Measurements from ENCODE around the gene DDX59. TPM values are rescaled to one million over a fixed set of nuclear protein-coding genes. Genes with fewer than 3 reads are reported as not detected.

DDX59 gene
- total and polyA plus RNA-seq, 4 donors: 17.3 to 32.0 (median 25.2) TPM

- no peak for TF ChIP-seq CTCF (IDR thresholded peaks at IDR 0.05; ENCODE audit: control extremely low read depth, extremely low read depth)
- Histone ChIP-seq H3K4me1 (ENCODE audit: control insufficient read depth in 5 of 5, insufficient read depth in 5 of 5, low read length in 5 of 5) (no peaks in the 10 kb centered on the region), H3K36me3 (ENCODE audit: control insufficient read depth in 4 of 4, insufficient read depth in 4 of 4, low read length in 4 of 4) (no peaks in the 10 kb centered on the region), H3K4me3 (no peak overlapping the region), H3K27ac (ENCODE audit: low read depth in 1 of 2, low read length in 1 of 2) (no peak overlapping the region), H3K9me3 (ENCODE audit: control insufficient read depth in 4 of 4, insufficient read depth in 3 of 4, low read length in 3 of 4) (no peaks in the 10 kb centered on the region), H3K9ac (ENCODE audit: insufficient read depth in 1 of 2, low read length in 2 of 2) (no peak overlapping the region), H3K27me3 (ENCODE audit: control insufficient read depth in 3 of 3, insufficient read depth in 3 of 3, low read length in 2 of 3) (no peaks in the 10 kb centered on the region)
- ATAC-seq (ENCODE audit: insufficient read depth, low FRiP score) (no peak), DNase-seq (no peak)
- WGBS, 2 donors: 90 to 94% methylated on average over 1 of the region's 1 CpG
Observed at GRCh38 chr1:200708769-200709168, 39.1 kb upstream of the DDX59 start.

- H3K27ac ChIP-seq (ENCODE audit: low read depth in 1 of 2, low read length in 1 of 2): no peak overlapping the region
- no peaks in the 10 kb centered on the region for H3K4me1 ChIP-seq (ENCODE audit: control insufficient read depth in 5 of 5, insufficient read depth in 5 of 5, low read length in 5 of 5)
- DNase-seq (no peak), ATAC-seq (ENCODE audit: insufficient read depth, low FRiP score) (no peak)
- H3K9me3 ChIP-seq (ENCODE audit: control insufficient read depth in 4 of 4, insufficient read depth in 3 of 4, low read length in 3 of 4): no peaks in the 10 kb centered on the region
- no peak overlapping the region for H3K9ac ChIP-seq (ENCODE audit: insufficient read depth in 1 of 2, low read length in 2 of 2)
- no peak for TF ChIP-seq CTCF (IDR thresholded peaks at IDR 0.05; ENCODE audit: control extremely low read depth, extremely low read depth)
- H3K36me3 ChIP-seq (ENCODE audit: control insufficient read depth in 4 of 4, insufficient read depth in 4 of 4, low read length in 4 of 4): no peaks in the 10 kb centered on the region
- H3K27me3 ChIP-seq (ENCODE audit: control insufficient read depth in 3 of 3, insufficient read depth in 3 of 3, low read length in 2 of 3): no peaks in the 10 kb centered on the region
- no peak overlapping the region for H3K4me3 ChIP-seq
Observed at GRCh38 chr1:200708161-200708560, 38.5 kb upstream of the DDX59 start.

GRCh38 chr1:200707116-200707515 is 37.4 kb upstream of the DDX59 start:
- Histone ChIP-seq H3K9ac (ENCODE audit: insufficient read depth in 1 of 2, low read length in 2 of 2) (no peak overlapping the region), H3K9me3 (ENCODE audit: control insufficient read depth in 4 of 4, insufficient read depth in 3 of 4, low read length in 3 of 4) (no peaks in the 10 kb centered on the region), H3K4me1 (ENCODE audit: control insufficient read depth in 5 of 5, insufficient read depth in 5 of 5, low read length in 5 of 5) (no peaks in the 10 kb centered on the region), H3K27me3 (ENCODE audit: control insufficient read depth in 3 of 3, insufficient read depth in 3 of 3, low read length in 2 of 3) (no peaks in the 10 kb centered on the region), H3K27ac (ENCODE audit: low read depth in 1 of 2, low read length in 1 of 2) (no peak overlapping the region), H3K4me3 (no peak overlapping the region), H3K36me3 (ENCODE audit: control insufficient read depth in 4 of 4, insufficient read depth in 4 of 4, low read length in 4 of 4) (no peaks in the 10 kb centered on the region)
- WGBS, 2 donors: 81 to 92% methylated on average over 5 of the region's 5 CpGs
- no peak for TF ChIP-seq CTCF (IDR thresholded peaks at IDR 0.05; ENCODE audit: control extremely low read depth, extremely low read depth)
- DNase-seq (no peak), ATAC-seq (ENCODE audit: insufficient read depth, low FRiP score) (no peak)

GRCh38 chr1:200706111-200706814 is 36.6 kb upstream of the DDX59 start:
- no peaks in the 10 kb centered on the region for H3K36me3 ChIP-seq (ENCODE audit: control insufficient read depth in 4 of 4, insufficient read depth in 4 of 4, low read length in 4 of 4)
- no peak for ATAC-seq (ENCODE audit: insufficient read depth, low FRiP score)
- H3K27ac ChIP-seq (ENCODE audit: low read depth in 1 of 2, low read length in 1 of 2): no peak overlapping the region
- 81 to 84% methylated on average over 4 of the region's 4 CpGs for WGBS, 2 donors
- no peaks in the 10 kb centered on the region for H3K27me3 ChIP-seq (ENCODE audit: control insufficient read depth in 3 of 3, insufficient read depth in 3 of 3, low read length in 2 of 3)
- no peaks in the 10 kb centered on the region for H3K4me1 ChIP-seq (ENCODE audit: control insufficient read depth in 5 of 5, insufficient read depth in 5 of 5, low read length in 5 of 5)
- no peak overlapping the region for H3K4me3 ChIP-seq
- no peaks in the 10 kb centered on the region for H3K9me3 ChIP-seq (ENCODE audit: control insufficient read depth in 4 of 4, insufficient read depth in 3 of 4, low read length in 3 of 4)
- DNase-seq: no peak
- H3K9ac ChIP-seq (ENCODE audit: insufficient read depth in 1 of 2, low read length in 2 of 2): no peak overlapping the region
- no peak for TF ChIP-seq CTCF (IDR thresholded peaks at IDR 0.05; ENCODE audit: control extremely low read depth, extremely low read depth)

Measured in lung (tissue), 12 donors.